Sigmoid colon (tissue), 7 donors: ENCODE data around the gene ATF5. TPM values are rescaled to one million over a fixed set of nuclear protein-coding genes. Genes with fewer than 3 reads are reported as not detected.
"Not testable (repeated sequence)": the region's sequence is repeated elsewhere in the genome, so short reads cannot be mapped to it uniquely, and the experiment has no call there.

Source experiments
- DNase-seq: peaks from one replicate; pipeline ENCODE4 v3.0.0-alpha.2; 2019
- H3K27ac ChIP-seq, 4 donors: fragments of 200-600 bp; sonication (generic); one replicate each; pipeline ENCODE4 v1.5.1; 2016 to 2019; ENCODE audit warnings: mild to moderate bottlenecking in 1 of 4
- H3K27me3 ChIP-seq, 3 donors: fragments of 200-600 bp; sonication (generic); one replicate each; pipeline ENCODE4 v1.5.1; 2019; ENCODE audit warnings: mild to moderate bottlenecking in 1 of 3
- H3K36me3 ChIP-seq, 4 donors: fragments of 200-600 bp; sonication (generic); one replicate each; pipeline ENCODE4 v1.5.1; 2016 to 2019
- H3K4me1 ChIP-seq, 4 donors: fragments of 200-600 bp; sonication (generic); one replicate each; pipeline ENCODE4 v1.5.1; 2017 to 2019
- H3K4me3 ChIP-seq, 4 donors: fragments of 200-600 bp; sonication (generic); one replicate each; pipeline ENCODE4 v1.5.1; 2017 to 2019; ENCODE audit warnings: mild to moderate bottlenecking in 2 of 4, moderate library complexity in 1 of 4
- H3K9me3 ChIP-seq, 4 donors: fragments of 200-600 bp in 3 of 4; sonication (generic) in 3 of 4; one replicate each; pipeline versions ENCODE4 v1.5.1 to v1.6.1; 2013 to 2019
- EP300 ChIP-seq, 4 donors: sonication (generic); formaldehyde crosslinking; IDR thresholded peaks; one replicate each; pipeline ENCODE4 v1.6.1; 2017; ENCODE audit warnings: antibody characterized with exemption in 4 of 4
- POLR2A ChIP-seq, 2 donors: fragments of 450-650 bp; IDR thresholded peaks; one replicate each; pipeline ENCODE4 v1.6.1; 2016; ENCODE audit warnings: antibody characterized with exemption in 2 of 2, mild to moderate bottlenecking in 2 of 2, moderate library complexity in 2 of 2
- POLR2AphosphoS5 ChIP-seq, 4 donors: sonication (generic); formaldehyde crosslinking; IDR thresholded peaks; one replicate each; pipeline ENCODE4 v1.6.1; 2017; ENCODE audit warnings: antibody characterized with exemption in 4 of 4
- WGBS, 2 donors: extraction: QIAGEN DNeasy Blood & Tissue Kit; methylation state at CpG; one replicate each; pipeline ENCODE4 v1.1.7; 2013; 5-methylcytosine and 5-hydroxymethylcytosine counted together
- intact Hi-C: fragments of 100-400 bp; cut with DNase I; formaldehyde crosslinking; loops from one replicate; pipeline ENCODE4 v1.15.1; 2023
- polyA plus RNA-seq, 3 donors: library from polyadenylated mRNA; stranded (reverse); fragments of 200-250 nt; gene quantifications; one replicate each; pipeline ENCODE4 v1.2.3, GENCODE V29; 2013
- total RNA-seq, 4 donors: library from RNA; depleted of rRNA; stranded (reverse); fragments of >200 nt; gene quantifications; one replicate each; pipeline ENCODE4 v1.1.0, GENCODE V29; 2016
- TF ChIP-seq, protein P1 (sequence below), 4 experiments: fragments of 450-650 bp in 3 of 4; fragments of 200-600 bp in 1 of 4; IDR thresholded peaks; one replicate each; pipeline ENCODE4 v1.5.1; 2016 to 2019; ENCODE audit warnings: antibody characterized with exemption in 4 of 4, mild to moderate bottlenecking in 3 of 4, moderate library complexity in 2 of 4
- donor health status: healthy with polysubstance abuse.
- donor health status: Bipolar disorder and iron deficiency.
- donor health status: healthy.

ATF5 gene
- total and polyA plus RNA-seq, 7 donors = 5.3 to 42.3 (median 7.1) TPM

DNA sequence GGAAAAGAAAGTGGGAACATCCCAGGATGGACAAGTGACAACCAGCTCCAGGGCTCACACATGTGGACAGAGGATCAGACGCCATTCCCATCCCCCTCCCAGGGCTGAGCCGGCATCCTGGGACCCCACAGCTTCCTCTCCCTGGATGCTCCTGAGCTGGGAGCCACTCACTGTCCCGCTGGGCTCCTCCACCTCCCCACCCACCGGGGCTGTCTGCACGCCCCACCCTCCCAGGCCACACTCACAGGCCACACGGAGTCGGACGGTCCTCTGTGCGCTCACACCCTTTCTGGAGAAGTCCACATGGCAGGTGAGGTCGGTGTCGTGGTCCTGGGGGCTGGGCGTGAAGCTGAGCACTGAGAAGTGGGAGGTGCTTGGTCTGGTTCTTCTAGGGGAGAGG is 30.9 kb downstream of the ATF5 start:
- H3K4me3 ChIP-seq, H3K36me3 ChIP-seq, H3K9me3 ChIP-seq, H3K27ac ChIP-seq, intact Hi-C loops, H3K4me1 ChIP-seq, DNase-seq: not testable (repeated sequence)
- 27 to 35% methylated on average over 2 of the region's 12 CpGs for WGBS, 2 donors
- peaks cover 0 to 17% (median 0%) of the 10 kb centered on the region in 3 donors for H3K27me3 ChIP-seq

- 60 to 78% methylated on average over 5 of the region's 10 CpGs for WGBS, 2 donors
- H3K27me3 ChIP-seq = peaks cover 0 to 21% (median 0%) of the 10 kb centered on the region in 3 donors
- H3K36me3 ChIP-seq, H3K9me3 ChIP-seq, H3K4me1 ChIP-seq, H3K27ac ChIP-seq, intact Hi-C loops, DNase-seq, H3K4me3 ChIP-seq: not testable (repeated sequence)
Observed at GRCh38 chr19:49960980-49961379, 32.0 kb downstream of the ATF5 start, which contains the start of gene SIGLEC11. TSS of gene SIGLEC11 (minus strand) at chr19:49961172. CDS start at chr19:49961081, 91 bp downstream.

DNA sequence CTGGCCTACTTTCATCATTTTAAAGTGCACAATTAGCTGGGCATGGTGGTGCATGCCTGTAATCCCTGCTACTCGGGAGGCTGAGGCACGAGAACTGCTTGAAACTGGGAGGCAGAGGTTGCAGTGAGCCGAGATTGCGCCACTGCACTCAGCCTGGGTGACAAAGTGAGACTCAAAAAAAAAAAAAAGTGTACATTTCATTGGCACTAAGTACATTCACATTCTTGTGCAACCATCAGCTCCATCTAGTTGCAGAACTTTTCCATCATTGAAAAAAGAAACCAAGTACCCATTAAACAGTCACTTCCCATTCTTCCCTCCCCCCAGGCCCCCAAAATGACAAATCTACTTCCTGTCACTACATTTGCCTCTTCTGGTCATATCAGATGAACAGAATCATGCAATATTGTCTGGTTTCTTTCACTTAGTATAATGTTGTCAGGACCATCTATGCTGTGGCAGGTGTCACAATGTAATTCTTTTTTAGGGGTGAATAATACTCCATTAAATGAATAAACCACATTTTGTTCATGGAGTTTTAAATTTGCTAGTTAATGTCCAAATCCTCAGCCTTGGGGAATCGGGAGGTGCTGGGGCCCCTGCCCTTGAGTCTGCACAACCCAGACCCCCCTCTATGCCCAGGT is 39.4 kb downstream of the ATF5 start:
- no peak overlapping the region for H3K27ac ChIP-seq

GRCh38 chr19:49969355-49969754 is 40.4 kb downstream of the ATF5 start:
- DNase-seq, intact Hi-C loops, H3K9me3 ChIP-seq, H3K27ac ChIP-seq, H3K4me3 ChIP-seq, H3K4me1 ChIP-seq, H3K36me3 ChIP-seq: not testable (repeated sequence)
- H3K27me3 ChIP-seq = peaks cover 0 to 30% (median 12%) of the 10 kb centered on the region in 3 donors
- WGBS, 2 donors = 20 to 28% methylated on average over 4 to 5 of the region's 9 CpGs

More for the DNA sequence above, 39.4 kb downstream of the ATF5 start:
- TF ChIP-seq POLR2A (IDR thresholded peaks at IDR 0.05) (no peak), POLR2AphosphoS5 (IDR thresholded peaks at IDR 0.05) (no peak), EP300 (IDR thresholded peaks at IDR 0.05) (no peak)
- TF ChIP-seq, protein P1, sequence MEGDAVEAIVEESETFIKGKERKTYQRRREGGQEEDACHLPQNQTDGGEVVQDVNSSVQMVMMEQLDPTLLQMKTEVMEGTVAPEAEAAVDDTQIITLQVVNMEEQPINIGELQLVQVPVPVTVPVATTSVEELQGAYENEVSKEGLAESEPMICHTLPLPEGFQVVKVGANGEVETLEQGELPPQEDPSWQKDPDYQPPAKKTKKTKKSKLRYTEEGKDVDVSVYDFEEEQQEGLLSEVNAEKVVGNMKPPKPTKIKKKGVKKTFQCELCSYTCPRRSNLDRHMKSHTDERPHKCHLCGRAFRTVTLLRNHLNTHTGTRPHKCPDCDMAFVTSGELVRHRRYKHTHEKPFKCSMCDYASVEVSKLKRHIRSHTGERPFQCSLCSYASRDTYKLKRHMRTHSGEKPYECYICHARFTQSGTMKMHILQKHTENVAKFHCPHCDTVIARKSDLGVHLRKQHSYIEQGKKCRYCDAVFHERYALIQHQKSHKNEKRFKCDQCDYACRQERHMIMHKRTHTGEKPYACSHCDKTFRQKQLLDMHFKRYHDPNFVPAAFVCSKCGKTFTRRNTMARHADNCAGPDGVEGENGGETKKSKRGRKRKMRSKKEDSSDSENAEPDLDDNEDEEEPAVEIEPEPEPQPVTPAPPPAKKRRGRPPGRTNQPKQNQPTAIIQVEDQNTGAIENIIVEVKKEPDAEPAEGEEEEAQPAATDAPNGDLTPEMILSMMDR (IDR thresholded peaks at IDR 0.05) = no peak
- H3K9me3 ChIP-seq = no peaks in the 10 kb centered on the region
- H3K27me3 ChIP-seq = peaks cover 0 to 30% (median 12%) of the 10 kb centered on the region in 3 donors
- no peak for DNase-seq
- intact Hi-C loops = no loop called here
- peaks cover 0 to 9% (median 7%) of the 10 kb centered on the region in 4 donors for H3K4me1 ChIP-seq
- WGBS, 2 donors = 70 to 82% methylated on average over 5 of the region's 5 CpGs
- no peak overlapping the region for H3K4me3 ChIP-seq
- H3K36me3 ChIP-seq = no peaks in the 10 kb centered on the region

DNA sequence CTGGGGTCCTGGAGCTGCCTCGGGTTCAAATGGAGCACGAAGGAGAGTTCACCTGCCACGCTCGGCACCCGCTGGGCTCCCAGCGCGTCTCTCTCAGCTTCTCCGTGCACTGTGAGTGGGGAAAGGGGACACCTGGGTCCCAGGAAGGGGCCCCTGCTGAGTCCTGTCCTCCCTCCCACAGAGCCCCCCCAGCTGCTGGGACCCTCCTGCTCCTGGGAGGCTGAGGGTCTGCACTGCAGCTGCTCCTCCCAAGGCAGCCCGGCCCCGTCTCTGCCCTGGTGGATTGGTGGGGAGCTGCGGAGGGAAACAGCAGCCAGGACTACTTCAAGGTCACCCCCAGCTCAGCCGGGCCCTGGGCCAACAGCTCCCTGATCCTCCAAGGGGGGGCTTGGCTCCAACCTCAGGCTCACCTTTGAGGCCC is 43.0 kb downstream of the ATF5 start:
- no peak for DNase-seq
- TF ChIP-seq EP300 (IDR thresholded peaks at IDR 0.05) (no peak), POLR2A (IDR thresholded peaks at IDR 0.05) (no peak), POLR2AphosphoS5 (IDR thresholded peaks at IDR 0.05) (no peak)
- TF ChIP-seq, protein P1 (IDR thresholded peaks at IDR 0.05) = no peak
- peaks cover 0 to 12% (median 9%) of the 10 kb centered on the region in 4 donors for H3K4me1 ChIP-seq
- peaks cover 0 to 21% (median 12%) of the 10 kb centered on the region in 3 donors for H3K27me3 ChIP-seq
- H3K36me3 ChIP-seq = peaks cover 0 to 15% (median 0%) of the 10 kb centered on the region in 4 donors
- no peak overlapping the region for H3K27ac ChIP-seq
- H3K9me3 ChIP-seq = no peaks in the 10 kb centered on the region
- intact Hi-C loops = no loop called here
- WGBS, 2 donors = 54 to 74% methylated on average over 12 of the region's 12 CpGs
- H3K4me3 ChIP-seq = no peak overlapping the region

DNA sequence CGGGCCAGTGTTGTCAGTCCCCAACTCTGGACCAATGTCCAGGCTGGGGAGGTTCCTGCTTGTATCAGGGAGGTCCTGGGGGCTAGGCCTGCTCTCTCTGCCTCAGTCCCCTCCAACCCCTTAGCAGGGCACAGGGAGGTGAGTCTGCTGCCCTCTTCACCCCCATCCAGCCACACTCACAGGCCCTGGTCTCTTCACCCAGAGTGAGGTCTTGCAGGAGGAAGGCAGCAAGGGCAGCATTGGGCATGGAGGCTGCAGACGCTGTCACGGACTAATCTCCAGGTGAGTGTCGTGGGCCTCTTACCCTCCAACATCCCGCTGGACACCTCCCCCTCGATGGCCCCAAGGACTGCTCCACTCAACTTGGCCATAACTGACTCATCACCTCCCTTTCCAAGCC is 43.8 kb downstream of the ATF5 start:
- WGBS, 2 donors = 82 to 87% methylated on average over 6 of the region's 6 CpGs
- no peak overlapping the region for H3K27ac ChIP-seq
- intact Hi-C loops = no loop called here

More for the DNA sequence above, 43.8 kb downstream of the ATF5 start:
- no peak overlapping the region for H3K4me3 ChIP-seq
- H3K36me3 ChIP-seq = peaks cover 0 to 19% (median 0%) of the 10 kb centered on the region in 4 donors
- no peaks in the 10 kb centered on the region for H3K9me3 ChIP-seq
- H3K4me1 ChIP-seq = peaks cover 0 to 20% (median 17%) of the 10 kb centered on the region in 4 donors
- no peak for DNase-seq
- H3K27me3 ChIP-seq = peaks cover 0 to 14% (median 12%) of the 10 kb centered on the region in 3 donors
- no peak for TF ChIP-seq EP300 (IDR thresholded peaks at IDR 0.05)
- no peak for TF ChIP-seq POLR2AphosphoS5 (IDR thresholded peaks at IDR 0.05)
- no peak for TF ChIP-seq POLR2A (IDR thresholded peaks at IDR 0.05)
- TF ChIP-seq, protein P1 (IDR thresholded peaks at IDR 0.05) = no peak
